ENCODE results near the gene COMMD9.

The COMMD9 gene

DNA sequence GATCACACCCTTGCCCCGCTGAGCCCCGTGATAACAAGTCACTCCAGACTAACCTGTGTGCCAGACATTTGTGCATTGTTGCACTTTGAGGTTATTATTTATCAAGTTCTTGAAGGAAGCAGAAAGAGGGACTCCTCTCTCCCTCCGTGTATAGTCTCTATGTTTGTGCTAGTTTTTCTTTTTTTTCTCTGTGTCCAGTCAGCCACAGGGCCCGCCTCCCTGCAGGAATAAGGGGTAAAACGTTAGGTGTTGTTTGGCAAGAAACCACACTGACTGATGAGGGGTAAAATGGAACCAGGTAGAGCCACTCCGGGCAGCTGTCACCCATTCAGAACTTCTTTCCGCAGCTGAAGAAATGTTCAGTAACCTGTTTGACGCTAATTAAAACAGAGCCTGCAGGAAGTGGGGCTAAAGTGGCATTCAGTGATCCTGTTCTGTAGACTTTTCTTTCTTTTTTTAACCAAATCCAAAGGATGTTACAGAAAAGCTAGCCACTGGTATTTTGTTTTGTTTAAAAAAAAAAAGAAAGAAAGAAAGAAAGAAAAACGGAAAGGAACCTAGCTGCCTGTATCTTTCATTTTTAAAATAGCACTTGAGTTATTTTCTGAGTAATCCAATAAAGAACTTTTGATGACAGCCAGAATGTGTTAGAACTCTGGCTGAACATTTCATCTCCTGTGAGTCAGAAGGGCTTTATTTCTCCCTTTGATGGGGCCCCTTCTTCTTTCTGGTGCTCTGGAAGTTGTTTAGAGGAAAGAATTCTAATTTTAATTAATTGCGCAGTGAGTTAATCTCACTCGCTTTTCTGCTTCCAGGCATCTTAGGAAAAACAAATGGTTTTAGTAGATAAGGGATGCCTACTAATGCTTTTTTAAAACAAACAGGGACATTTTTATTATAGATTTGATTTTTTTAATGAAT lies 58.2 kb downstream of the COMMD9 start:
- H3K4me3 ChIP-seq (ENCODE audit: low read depth, low read length), result no peak overlapping the region
- TF ChIP-seq, protein P1, sequence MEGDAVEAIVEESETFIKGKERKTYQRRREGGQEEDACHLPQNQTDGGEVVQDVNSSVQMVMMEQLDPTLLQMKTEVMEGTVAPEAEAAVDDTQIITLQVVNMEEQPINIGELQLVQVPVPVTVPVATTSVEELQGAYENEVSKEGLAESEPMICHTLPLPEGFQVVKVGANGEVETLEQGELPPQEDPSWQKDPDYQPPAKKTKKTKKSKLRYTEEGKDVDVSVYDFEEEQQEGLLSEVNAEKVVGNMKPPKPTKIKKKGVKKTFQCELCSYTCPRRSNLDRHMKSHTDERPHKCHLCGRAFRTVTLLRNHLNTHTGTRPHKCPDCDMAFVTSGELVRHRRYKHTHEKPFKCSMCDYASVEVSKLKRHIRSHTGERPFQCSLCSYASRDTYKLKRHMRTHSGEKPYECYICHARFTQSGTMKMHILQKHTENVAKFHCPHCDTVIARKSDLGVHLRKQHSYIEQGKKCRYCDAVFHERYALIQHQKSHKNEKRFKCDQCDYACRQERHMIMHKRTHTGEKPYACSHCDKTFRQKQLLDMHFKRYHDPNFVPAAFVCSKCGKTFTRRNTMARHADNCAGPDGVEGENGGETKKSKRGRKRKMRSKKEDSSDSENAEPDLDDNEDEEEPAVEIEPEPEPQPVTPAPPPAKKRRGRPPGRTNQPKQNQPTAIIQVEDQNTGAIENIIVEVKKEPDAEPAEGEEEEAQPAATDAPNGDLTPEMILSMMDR (IDR thresholded peaks at IDR 0.05; ENCODE audit: low read depth, low read length, missing control alignments), result no peak
- DNase-seq (ENCODE audit: low read depth), result peak; percentile 24
- in situ Hi-C loops (cut with HindIII; ENCODE audit: low sequenced_read_pairs), result no loop called here

DNA sequence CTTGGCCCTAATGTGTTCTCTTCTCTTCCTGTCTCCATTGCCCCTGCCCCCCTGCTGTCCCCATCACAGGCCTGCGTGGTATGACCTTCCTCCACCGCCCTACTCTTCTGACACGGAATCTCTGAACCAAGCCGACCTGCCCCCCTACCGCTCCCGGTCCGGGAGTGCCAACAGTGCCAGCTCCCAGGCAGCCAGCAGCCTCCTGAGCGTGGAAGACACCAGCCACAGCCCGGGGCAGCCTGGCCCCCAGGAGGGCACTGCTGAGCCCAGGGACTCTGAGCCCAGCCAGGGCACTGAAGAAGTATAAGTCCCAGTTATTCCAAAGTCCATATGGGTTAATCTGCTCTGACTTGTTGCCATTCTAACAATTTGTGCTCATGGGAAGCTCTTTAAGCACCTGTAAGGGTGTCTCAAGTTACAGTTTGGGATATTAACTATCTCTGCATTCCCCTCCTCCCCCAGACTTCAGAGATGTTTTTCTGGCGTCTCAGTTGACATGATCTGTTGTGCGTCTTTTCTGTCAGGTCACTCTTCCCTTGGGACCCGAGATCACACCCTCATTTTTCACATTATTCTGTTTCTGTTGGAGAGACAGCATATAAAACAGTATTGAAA lies 60.0 kb downstream of the COMMD9 start:
- in situ Hi-C loops (cut with HindIII; ENCODE audit: low sequenced_read_pairs), result no loop called here
- no peak for DNase-seq (ENCODE audit: low read depth)
- TF ChIP-seq, protein P1 (IDR thresholded peaks at IDR 0.05; ENCODE audit: low read depth, low read length, missing control alignments), result no peak
- H3K4me3 ChIP-seq (ENCODE audit: low read depth, low read length), result no peak overlapping the region

DNA sequence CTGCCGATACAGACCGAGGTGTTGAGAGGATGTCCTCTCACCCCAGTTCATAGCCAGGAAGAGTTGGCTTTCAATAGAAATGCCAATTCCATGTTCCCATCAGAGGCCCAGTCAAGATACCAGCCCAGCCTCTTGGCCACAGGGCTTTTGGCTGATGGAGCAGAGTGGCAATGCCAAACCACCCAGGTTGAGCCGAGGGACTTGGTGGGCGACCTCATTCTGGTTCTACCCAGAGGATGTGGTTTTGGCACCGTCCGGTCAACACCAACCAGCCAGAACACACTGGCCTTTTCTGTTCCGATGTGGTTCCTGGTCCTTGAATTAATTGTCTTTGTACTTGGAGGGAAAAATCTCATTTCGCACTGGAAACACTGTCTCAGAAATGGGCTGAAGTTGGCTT lies 60.5 kb downstream of the COMMD9 start:
- in situ Hi-C loops (cut with HindIII; ENCODE audit: low sequenced_read_pairs), result no loop called here
- TF ChIP-seq, protein P1 (IDR thresholded peaks at IDR 0.05; ENCODE audit: low read depth, low read length, missing control alignments), result no peak
- no peak for DNase-seq (ENCODE audit: low read depth)
- no peak overlapping the region for H3K4me3 ChIP-seq (ENCODE audit: low read depth, low read length)

DNA sequence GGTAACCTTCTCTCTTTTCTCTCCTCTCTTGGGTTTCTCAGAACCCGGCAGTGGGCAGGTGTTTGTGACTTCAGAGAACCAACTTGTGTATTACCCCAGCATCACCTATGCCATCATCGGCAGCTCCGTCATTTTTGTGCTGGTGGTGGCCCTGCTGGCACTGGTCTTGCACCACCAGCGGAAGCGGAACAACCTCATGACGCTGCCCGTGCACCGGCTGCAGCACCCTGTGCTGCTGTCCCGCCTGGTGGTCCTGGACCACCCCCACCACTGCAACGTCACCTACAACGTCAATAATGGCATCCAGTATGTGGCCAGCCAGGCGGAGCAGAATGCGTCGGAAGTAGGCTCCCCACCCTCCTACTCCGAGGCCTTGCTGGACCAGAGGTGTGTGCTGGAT lies 62.2 kb downstream of the COMMD9 start:
- in situ Hi-C loops (cut with HindIII; ENCODE audit: low sequenced_read_pairs), result no loop called here
- TF ChIP-seq, protein P1 (IDR thresholded peaks at IDR 0.05; ENCODE audit: low read depth, low read length, missing control alignments), result no peak
- no peak for DNase-seq (ENCODE audit: low read depth)
- no peak overlapping the region for H3K4me3 ChIP-seq (ENCODE audit: low read depth, low read length)

DNA sequence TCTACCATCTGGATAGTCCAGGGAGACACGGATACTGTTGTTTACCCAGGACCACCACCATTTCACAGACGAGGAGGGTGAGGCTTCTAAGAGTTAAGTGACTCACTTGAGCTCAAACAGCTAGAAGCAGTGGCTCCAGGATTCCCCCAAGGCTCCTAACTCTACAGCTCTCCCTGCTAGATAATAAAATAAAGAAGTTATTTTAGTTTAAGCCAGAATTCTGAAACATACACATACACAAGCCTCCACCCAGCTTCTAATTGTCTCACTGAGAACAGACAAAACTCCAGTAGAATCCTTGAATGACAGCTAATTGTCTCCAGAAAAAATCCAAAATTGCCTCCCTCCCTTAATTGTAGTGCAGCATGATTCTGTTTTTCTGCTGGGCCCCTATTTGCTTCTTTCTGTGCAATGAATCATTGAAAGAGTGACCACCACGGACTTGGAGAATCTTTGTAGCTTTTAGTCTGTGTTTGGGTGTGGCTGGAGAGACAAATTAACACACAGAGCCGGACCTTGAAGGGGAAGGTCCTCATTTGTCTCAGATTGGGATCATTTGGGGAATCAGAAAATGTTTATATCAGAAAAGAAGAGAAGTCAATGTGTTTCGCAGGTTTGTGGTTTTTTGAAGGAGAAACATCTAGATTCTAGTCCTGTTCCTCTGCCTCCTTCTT lies 64.9 kb downstream of the COMMD9 start:
- TF ChIP-seq, protein P1 (IDR thresholded peaks at IDR 0.05; ENCODE audit: low read depth, low read length, missing control alignments), result no peak
- in situ Hi-C loops (cut with HindIII; ENCODE audit: low sequenced_read_pairs), result no loop called here
- no peak overlapping the region for H3K4me3 ChIP-seq (ENCODE audit: low read depth, low read length)
- no peak for DNase-seq (ENCODE audit: low read depth)

DNA sequence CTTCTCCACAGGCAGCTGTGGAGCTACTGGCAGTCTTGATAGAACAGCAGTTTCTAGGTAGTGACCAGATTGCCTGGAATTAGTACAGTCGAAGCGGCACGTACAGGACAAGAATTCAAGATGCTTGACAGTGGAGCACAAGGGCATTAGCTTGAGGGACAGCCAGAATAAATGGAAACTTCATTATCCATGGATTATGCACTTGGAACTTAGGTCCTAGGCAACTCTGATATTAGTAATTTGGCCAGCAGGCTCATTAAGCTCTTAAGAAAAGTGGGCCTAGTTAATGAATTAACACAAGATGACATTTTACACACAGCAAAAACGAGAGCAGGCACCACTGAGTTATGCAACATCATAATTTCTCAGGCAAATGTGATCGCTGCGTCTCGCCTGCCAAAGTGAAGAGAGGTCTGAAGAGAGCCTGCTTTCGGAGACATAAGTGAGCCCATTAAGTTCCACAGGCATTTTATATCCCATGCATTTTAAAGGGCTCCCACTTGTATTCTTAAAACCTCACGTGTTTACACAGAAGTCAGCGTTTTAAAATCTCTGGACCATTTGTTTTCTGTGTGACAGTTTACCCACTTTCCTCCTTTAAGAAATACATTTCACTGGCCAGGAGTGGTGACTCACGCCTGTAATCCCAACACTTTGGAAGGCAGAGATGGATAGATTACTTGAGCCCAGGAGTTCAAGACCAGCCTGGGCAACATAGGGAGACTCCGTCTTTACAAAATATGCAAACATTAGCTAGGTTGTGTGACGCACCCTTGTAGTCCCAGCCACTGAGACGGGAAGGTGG lies 66.2 kb downstream of the COMMD9 start:
- TF ChIP-seq, protein P1 (IDR thresholded peaks at IDR 0.05; ENCODE audit: low read depth, low read length, missing control alignments), result no peak
- H3K4me3 ChIP-seq (ENCODE audit: low read depth, low read length), result no peak overlapping the region
- DNase-seq (ENCODE audit: low read depth), result no peak
- in situ Hi-C loops (cut with HindIII; ENCODE audit: low sequenced_read_pairs), result no loop called here
